Tibial artery (tissue), 4 donors: ENCODE measurements around the gene ANKS3.

Experiments
- DNase-seq, 2 donors: peaks; one replicate each; pipeline ENCODE4 v3.0.0-alpha.2; 2019
- H3K27ac ChIP-seq, 2 donors: fragments of 200-600 bp; sonication (generic) in 1 of 2; 1 replicate in 1 of 2; 2 replicates in 1 of 2; pipeline ENCODE4 v1.5.1; 2018 to 2019; ENCODE audit warnings: mild to moderate bottlenecking in 1 of 2
- H3K27me3 ChIP-seq, 2 donors: fragments of 200-600 bp; sonication (generic) in 1 of 2; one replicate each; pipeline versions ENCODE4 v1.5.1 to v1.6.0; 2016 to 2019
- H3K36me3 ChIP-seq, 3 donors: fragments of 200-600 bp; sonication (generic) in 2 of 3; one replicate each; pipeline ENCODE4 v1.5.1; 2016 to 2019; ENCODE audit warnings: mild to moderate bottlenecking in 2 of 3
- H3K4me1 ChIP-seq, 4 donors: fragments of 200-600 bp; sonication (generic) in 2 of 4; 1 replicate in 3 of 4; 2 replicates in 1 of 4; pipeline ENCODE4 v1.5.1; 2016 to 2019
- H3K4me3 ChIP-seq, 2 donors: fragments of 200-600 bp; sonication (generic) in 1 of 2; 1 replicate in 1 of 2; 2 replicates in 1 of 2; pipeline ENCODE4 v1.5.1; 2018 to 2019; ENCODE audit warnings: mild to moderate bottlenecking in 2 of 2
- H3K9me3 ChIP-seq, 3 donors: fragments of 200-600 bp; sonication (generic) in 1 of 3; one replicate each; pipeline ENCODE4 v1.5.1; 2016 to 2019
- CTCF ChIP-seq, 2 experiments: fragments of 200-600 bp in 1 of 2; fragments of 450-650 bp in 1 of 2; IDR thresholded peaks; one replicate each; pipeline ENCODE4 v1.5.1; 2017 to 2019; ENCODE audit warnings: antibody characterized with exemption in 2 of 2, mild to moderate bottlenecking in 1 of 2, moderate library complexity in 1 of 2
- intact Hi-C: fragments of 100-400 bp; cut with DNase I; formaldehyde crosslinking; loops from one replicate; pipeline ENCODE4 v1.15.0; 2023; ENCODE audit warnings: low total_unique reads

Gene ANKS3

DNA sequence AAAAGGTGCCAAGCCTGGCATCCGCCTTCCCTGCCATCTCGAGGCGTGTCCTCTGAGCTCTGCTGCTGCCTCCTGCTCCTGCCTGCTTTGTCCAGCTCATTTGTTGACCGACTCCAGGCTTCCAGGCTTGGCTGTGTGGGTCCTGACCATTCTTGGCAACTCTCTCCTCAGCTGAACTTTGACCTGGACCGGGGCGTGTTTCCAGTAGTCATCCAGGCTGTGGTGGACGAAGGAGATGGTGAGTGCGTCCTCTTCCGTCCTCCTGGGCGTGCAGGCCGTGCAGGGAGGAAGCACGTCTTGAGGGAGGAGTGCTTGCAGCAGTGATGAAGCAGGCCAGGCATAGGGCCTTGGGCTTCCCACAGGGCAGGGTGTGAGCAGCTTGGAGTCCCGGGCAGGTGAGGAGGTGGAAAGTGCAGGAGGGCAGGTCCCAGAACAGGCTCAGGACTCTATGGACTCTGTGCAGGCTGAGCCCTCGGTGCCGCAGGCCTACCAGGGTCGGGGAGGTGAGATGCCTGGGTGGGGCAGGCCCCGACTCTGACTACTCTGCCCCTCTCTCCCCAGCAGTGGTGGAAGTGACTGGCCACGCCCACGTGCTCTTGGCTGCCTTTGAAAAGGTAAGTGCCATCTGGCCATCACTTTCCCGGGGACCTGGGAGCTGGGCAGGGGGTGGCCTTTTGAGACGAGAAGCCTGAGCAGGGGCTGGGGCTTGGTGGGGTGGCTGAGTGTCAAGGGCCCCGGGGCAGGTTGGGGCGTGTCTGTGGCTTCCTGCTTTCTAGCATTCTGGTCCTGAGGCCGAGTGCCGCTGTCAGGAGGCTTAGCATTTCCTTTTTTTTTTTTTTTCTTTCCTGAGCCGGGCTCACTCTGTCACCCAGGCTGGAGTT lies 69.3 kb downstream of the ANKS3 start:
- peaks cover 0 to 19% (median 5%) of the 10 kb centered on the region in 4 donors for H3K4me1 ChIP-seq
- no peaks in the 10 kb centered on the region for H3K9me3 ChIP-seq
- DNase-seq = peak in 1 of 2 donors; percentile 65
- TF ChIP-seq CTCF (IDR thresholded peaks at IDR 0.05) = no peak
- no peak overlapping the region for H3K27ac ChIP-seq
- intact Hi-C loops = no loop called here
- H3K27me3 ChIP-seq = no peaks in the 10 kb centered on the region
- peaks cover 20 to 81% (median 53%) of the 10 kb centered on the region in 3 donors for H3K36me3 ChIP-seq
- no peak overlapping the region for H3K4me3 ChIP-seq

DNA sequence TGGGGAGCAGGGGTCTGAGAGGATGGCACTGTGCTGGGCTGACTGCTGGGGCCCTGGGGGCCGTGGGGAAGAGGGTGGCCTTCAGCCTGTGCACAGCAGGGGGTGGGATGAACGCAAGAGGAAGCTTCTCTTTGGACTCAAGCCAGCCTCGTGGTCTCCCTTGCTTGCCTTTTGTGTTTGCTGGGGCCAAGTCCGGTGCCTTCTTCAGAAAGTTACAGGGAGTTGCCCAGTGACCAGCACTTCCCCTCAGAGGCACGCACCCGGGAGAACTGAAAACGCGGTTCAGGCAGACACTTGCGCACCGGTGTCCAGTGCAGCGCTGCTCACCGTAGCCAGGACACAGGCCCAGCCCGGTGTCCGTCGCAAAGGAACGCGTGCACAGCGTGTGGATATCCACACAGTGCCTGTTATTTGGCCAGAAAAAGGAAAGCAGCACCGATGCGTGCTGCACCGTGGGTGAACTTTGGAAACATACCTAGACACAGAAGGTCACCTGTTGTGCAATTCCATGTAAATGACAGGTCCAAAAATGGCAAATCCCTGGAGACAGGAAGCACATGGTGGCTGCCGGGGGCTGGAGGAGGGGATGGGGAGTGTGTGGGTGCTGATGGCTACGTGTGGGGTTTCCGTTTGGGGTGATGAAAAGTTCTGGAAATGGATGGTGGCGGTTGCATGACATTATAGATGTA lies 70.2 kb downstream of the ANKS3 start:
- Histone ChIP-seq H3K27ac (no peak overlapping the region), H3K4me1 (peaks cover 0 to 21% (median 5%) of the 10 kb centered on the region in 4 donors), H3K9me3 (no peaks in the 10 kb centered on the region), H3K27me3 (no peaks in the 10 kb centered on the region), H3K4me3 (no peak overlapping the region), H3K36me3 (peaks cover 11 to 81% (median 51%) of the 10 kb centered on the region in 3 donors)
- TF ChIP-seq CTCF (IDR thresholded peaks at IDR 0.05) = no peak
- intact Hi-C loops = no loop called here
- DNase-seq = peak; percentile 78 to 83

GRCh38 chr16:4663465-4663776 lies 70.7 kb downstream of the ANKS3 start:
- intact Hi-C loops = no loop called here
- peaks cover 6 to 81% (median 50%) of the 10 kb centered on the region in 3 donors for H3K36me3 ChIP-seq
- TF ChIP-seq CTCF (IDR thresholded peaks at IDR 0.05) = no peak
- no peak overlapping the region for H3K4me3 ChIP-seq
- H3K9me3 ChIP-seq = no peaks in the 10 kb centered on the region
- H3K27me3 ChIP-seq = no peaks in the 10 kb centered on the region
- H3K27ac ChIP-seq = no peak overlapping the region
- no peak for DNase-seq
- H3K4me1 ChIP-seq = peaks cover 0 to 21% (median 5%) of the 10 kb centered on the region in 4 donors

GRCh38 chr16:4661661-4662060 lies 72.4 kb downstream of the ANKS3 start:
- Histone ChIP-seq H3K27ac (no peak overlapping the region), H3K36me3 (peaks cover 8 to 79% (median 48%) of the 10 kb centered on the region in 3 donors), H3K4me3 (no peak overlapping the region), H3K9me3 (no peaks in the 10 kb centered on the region), H3K27me3 (no peaks in the 10 kb centered on the region), H3K4me1 (peaks cover 0 to 21% (median 5%) of the 10 kb centered on the region in 4 donors)
- TF ChIP-seq CTCF (IDR thresholded peaks at IDR 0.05) = no peak
- intact Hi-C loops = no loop called here
- DNase-seq = no peak

DNA sequence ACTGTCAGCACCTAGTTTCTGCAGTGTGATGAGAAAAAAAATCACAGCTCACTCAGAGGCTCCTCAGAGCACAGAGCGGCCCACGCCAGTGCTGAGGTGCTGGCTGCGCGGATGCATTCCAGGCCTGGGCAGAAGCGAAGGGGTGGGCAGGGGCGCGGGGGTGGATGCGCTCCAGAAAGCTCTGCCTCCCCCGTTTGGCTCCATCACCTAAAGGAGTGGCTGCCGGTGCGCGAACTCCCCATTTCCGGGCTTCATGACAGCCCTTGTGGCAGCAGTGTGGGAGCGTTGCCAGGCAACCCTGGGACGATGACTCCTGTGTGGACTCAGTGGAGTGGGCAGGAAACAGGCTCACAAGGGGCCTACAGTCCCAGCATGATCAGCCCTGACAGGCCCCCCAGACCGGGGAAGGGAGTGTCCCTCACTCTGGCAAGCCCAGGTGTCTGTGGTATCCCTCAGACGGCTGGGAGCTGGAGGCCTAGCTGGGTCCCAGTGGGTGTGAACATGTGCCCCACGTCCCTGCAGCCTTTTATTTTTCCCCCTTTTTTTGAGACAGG lies 73.5 kb downstream of the ANKS3 start:
- no peak overlapping the region for H3K4me3 ChIP-seq
- DNase-seq = peak in 1 of 2 donors; percentile 71
- peaks cover 0 to 21% (median 5%) of the 10 kb centered on the region in 4 donors for H3K4me1 ChIP-seq
- peaks cover 11 to 79% (median 47%) of the 10 kb centered on the region in 3 donors for H3K36me3 ChIP-seq
- TF ChIP-seq CTCF (IDR thresholded peaks at IDR 0.05) = no peak
- H3K27ac ChIP-seq = no peak overlapping the region
- no peaks in the 10 kb centered on the region for H3K27me3 ChIP-seq
- H3K9me3 ChIP-seq = no peaks in the 10 kb centered on the region
- intact Hi-C loops = no loop called here
